Ectodermal cell (in vitro differentiated cells): ENCODE results near the gene ESPL1.

Experiments
- H3K27ac ChIP-seq: 2 replicates; pipeline ENCODE4 v1.7.0; 2013; ENCODE audit warnings: mild to moderate bottlenecking, low read depth, low read length; ENCODE audit not compliant: insufficient read depth, poor library complexity, severe bottlenecking
- H3K27me3 ChIP-seq: 2 replicates; pipeline ENCODE4 v1.7.0; 2013; ENCODE audit warnings: mild to moderate bottlenecking, low read length; ENCODE audit not compliant: insufficient read depth, control insufficient read depth, poor library complexity, severe bottlenecking
- H3K36me3 ChIP-seq: one replicate; pipeline ENCODE4 v1.7.0; 2013; ENCODE audit warnings: low read length; ENCODE audit not compliant: control insufficient read depth, insufficient read depth
- H3K4me1 ChIP-seq: one replicate; pipeline ENCODE4 v1.7.0; 2013; ENCODE audit warnings: low read length; ENCODE audit not compliant: control insufficient read depth, insufficient read depth
- H3K4me3 ChIP-seq: 2 replicates; pipeline ENCODE4 v1.7.0; 2013; ENCODE audit warnings: low read depth, low read length, control low read depth; ENCODE audit not compliant: insufficient read depth
- H3K9me3 ChIP-seq: 2 replicates; pipeline ENCODE4 v1.7.0; 2013; ENCODE audit warnings: mild to moderate bottlenecking, low read length, moderate library complexity; ENCODE audit not compliant: control insufficient read depth
- WGBS, 2 experiments: methylation state at CpG; one replicate each; pipeline ENCODE4 v1.1.7; 2013; ENCODE audit warnings: missing lambda C conversion rate in 2 of 2; 5-methylcytosine and 5-hydroxymethylcytosine counted together

ESPL1 gene

DNA sequence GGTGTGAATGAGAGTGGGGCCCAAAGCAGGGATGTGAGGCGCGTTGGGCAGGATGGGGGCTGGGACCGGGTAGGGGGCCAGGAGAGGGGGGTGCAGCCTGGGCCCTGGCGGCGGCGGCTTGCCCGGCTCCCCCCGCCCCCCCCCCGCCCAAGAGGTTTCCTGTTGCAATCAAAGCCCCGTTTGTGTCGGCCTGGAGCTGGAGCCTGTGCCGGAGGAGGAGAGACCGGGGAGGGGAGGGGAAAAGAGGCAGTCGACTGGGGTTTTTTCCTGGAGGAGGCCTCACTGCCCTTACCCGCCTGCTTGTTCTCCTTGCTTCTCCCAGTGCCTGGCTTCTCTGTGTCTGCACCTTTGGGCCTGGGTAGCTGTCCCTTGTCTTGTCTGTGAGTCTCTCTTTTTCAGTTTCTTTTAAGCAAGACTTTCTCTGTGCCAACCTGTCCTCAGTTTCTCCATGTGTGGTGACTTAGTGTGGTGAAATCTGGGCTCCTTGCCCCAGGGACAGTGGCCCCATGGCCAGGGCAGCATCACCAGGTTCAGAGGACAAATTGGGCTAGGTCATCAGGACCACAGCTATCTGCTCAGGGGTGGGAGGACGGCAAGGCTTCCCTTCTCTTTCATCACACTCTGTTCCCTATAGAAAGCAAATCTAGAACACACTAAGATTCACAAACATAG is 44.6 kb upstream of the ESPL1 start:
- Histone ChIP-seq H3K4me3 (no peak overlapping the region), H3K4me1 (peaks cover 48% of the 10 kb centered on the region), H3K36me3 (no peaks in the 10 kb centered on the region), H3K27ac (no peak overlapping the region), H3K9me3 (no peaks in the 10 kb centered on the region), H3K27me3 (peaks cover 10% of the 10 kb centered on the region)
- WGBS, 2 experiments = 11 to 12% methylated on average over 16 of the region's 16 CpGs

DNA sequence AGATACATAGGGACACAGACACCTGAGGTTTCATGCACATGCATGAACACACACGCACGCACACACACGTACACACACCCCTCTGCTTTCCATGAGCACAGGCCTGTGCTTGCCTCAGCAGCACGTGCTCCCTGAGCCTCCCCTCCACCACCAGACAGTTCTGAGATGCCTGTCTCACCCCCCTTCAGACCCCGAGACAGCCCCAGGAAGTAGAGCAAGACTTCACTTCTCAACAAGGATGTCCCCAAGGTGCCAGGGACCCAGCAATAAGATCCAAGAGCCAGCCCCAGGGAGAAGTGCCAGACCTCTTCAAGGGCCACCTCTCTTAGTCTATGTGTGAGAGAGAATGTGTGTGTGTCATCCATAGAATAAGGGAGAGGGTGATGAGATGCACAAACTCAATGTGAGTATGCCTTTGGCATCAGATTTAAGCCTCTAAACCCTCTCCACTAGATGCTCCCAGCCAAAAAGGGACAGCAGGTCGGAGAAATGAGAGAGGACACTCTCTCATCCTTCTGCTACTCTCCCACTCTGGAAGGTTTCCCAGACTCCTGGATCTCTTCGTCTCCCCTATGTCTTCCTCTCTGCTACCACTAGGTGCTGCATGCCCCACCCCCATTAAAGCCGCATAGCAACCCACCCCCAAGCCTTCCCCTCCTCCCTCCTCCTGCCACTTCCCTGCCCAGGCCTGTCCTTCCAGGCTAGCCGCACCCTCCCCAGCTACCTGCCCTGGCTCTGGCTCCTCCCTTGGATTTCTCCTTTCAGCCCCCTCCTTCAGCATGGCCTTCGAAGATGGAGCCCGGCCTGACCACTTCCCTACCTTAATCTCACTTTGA is 43.8 kb upstream of the ESPL1 start:
- WGBS, 2 experiments = 49 to 52% methylated on average over 11 of the region's 11 CpGs

DNA sequence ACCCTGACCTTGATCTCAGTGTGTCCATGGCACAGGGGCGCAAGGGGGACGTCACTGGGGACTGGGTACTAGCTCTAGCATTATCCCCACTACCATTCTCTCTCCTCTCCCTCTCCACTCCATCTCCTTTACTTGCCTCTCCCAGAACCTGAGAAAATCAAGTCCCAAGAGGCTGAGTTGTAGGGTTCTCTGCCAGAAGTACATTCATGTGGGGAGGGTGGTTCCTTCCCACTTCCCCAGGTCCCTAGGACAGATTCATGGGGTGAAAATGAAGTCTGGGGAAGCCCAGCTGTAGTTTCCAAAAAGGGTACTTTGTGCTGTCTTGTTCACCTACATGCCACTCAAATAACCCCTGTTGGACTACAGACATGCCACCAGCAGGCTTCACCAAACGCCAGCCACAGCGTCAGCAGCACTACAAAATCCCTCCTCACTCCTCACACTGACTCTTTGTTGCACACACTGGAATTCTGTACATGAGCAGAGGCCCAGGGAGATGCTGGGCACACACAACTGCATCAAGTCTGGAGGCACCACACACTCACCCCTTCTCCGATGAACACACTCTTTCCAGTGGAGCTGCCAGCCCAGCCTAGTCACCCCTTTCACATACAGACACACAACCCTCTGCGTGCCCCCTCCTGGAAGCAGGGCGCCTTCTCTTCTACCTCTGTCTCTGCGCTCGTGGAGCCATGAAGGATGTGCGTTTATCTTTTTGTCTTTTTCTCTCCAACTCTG is 43.0 kb upstream of the ESPL1 start:
- Histone ChIP-seq H3K4me1 (peaks cover 43% of the 10 kb centered on the region), H3K36me3 (no peaks in the 10 kb centered on the region), H3K4me3 (no peak overlapping the region), H3K27ac (no peak overlapping the region), H3K27me3 (no peaks in the 10 kb centered on the region), H3K9me3 (no peaks in the 10 kb centered on the region)
- WGBS, 2 experiments = 82% methylated on average over 10 of the region's 10 CpGs

More for the DNA sequence above, 43.8 kb upstream of the ESPL1 start:
- peaks cover 6% of the 10 kb centered on the region for H3K27me3 ChIP-seq
- H3K4me1 ChIP-seq = peaks cover 43% of the 10 kb centered on the region
- H3K36me3 ChIP-seq = no peaks in the 10 kb centered on the region
- no peaks in the 10 kb centered on the region for H3K9me3 ChIP-seq
- no peak overlapping the region for H3K4me3 ChIP-seq
- no peak overlapping the region for H3K27ac ChIP-seq

DNA sequence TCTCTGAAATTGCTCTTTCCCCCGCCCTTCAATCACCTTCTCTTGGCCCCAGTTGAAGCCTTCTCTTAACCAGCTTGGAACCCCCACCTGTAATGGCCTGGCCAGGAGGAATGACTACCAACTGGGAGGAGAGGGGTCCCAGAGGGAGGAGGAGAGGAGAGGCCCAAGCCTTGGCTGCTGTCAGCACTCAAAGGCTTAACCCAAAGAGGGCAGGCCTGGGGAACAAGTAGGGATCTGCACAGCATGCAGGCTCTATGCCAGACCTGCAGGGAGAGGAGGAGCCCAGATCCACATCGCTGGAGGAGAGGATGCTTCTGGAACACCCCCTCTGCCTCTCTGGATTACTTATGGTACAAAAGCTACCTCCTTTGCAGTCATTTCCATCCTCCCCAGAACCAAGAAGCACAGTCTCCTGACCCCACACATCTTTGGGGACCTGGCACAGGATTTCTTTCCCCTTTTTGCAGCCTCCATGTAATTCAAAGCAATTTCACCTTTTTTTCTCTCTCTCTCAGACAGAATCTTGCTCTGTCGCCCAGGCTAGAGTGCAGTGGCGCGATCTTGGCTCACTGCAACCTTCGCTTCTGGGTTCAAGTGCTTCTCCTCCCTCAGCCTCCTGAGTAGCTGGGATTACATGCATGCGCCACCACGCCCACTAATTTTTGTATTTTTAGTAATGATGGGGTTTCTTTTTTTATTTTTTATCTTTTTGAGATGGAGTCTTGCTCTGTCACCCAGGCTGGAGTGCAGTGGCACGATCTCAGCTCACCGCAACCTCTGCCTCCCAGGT is 42.3 kb upstream of the ESPL1 start:
- Histone ChIP-seq H3K27me3 (no peaks in the 10 kb centered on the region), H3K4me3 (no peak overlapping the region), H3K4me1 (peaks cover 43% of the 10 kb centered on the region), H3K36me3 (no peaks in the 10 kb centered on the region), H3K9me3 (no peaks in the 10 kb centered on the region), H3K27ac (no peak overlapping the region)
- WGBS, 2 experiments = 83 to 86% methylated on average over 10 of the region's 10 CpGs

DNA sequence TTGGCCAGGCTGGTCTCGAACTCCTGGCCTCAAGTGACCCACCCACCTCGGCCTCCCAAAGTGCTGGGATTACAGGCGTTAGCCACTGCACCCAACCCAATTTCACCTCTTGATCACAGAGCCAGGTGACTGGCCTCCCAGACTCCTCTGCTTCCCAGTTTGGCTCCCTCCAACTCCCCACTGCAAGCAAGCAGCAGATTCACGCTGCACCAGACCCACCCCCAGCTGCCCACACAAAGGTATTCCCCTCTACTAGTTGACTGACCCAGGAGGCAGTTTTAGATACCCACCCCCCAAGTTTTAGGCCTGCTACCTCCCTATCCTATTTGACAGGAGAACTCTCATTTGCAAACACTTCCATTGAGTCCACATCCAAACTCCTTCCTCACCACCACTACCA is 41.3 kb upstream of the ESPL1 start:
- peaks cover 43% of the 10 kb centered on the region for H3K4me1 ChIP-seq
- H3K27me3 ChIP-seq = peaks cover 5% of the 10 kb centered on the region
- no peaks in the 10 kb centered on the region for H3K9me3 ChIP-seq
- 95 to 96% methylated on average over 4 of the region's 4 CpGs for WGBS, 2 experiments
- no peaks in the 10 kb centered on the region for H3K36me3 ChIP-seq
- H3K27ac ChIP-seq = no peak overlapping the region
- H3K4me3 ChIP-seq = no peak overlapping the region

DNA sequence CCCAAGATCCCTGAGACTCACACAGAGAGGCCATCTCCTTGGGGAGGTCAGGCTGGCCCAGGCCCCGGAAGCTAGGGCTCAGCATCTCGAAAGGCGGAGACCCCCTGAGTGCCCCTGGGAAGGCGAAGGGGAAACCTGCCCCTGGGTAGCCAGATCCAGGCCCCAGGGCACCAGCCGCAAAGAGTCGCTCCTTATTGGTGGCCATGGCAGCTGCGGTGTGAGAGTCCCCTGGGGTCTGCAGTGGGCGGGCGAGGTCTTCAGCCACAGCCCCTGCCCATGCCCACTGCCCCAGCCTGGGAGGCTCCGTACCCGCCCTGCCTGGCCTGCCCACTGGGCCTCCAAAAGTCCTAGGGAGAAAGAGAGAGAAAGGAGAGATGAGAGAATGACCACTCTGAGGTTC is 40.8 kb upstream of the ESPL1 start:
- Histone ChIP-seq H3K27me3 (peaks cover 5% of the 10 kb centered on the region), H3K4me3 (no peak overlapping the region)
- WGBS, 2 experiments = 92 to 93% methylated on average over 11 of the region's 11 CpGs

DNA sequence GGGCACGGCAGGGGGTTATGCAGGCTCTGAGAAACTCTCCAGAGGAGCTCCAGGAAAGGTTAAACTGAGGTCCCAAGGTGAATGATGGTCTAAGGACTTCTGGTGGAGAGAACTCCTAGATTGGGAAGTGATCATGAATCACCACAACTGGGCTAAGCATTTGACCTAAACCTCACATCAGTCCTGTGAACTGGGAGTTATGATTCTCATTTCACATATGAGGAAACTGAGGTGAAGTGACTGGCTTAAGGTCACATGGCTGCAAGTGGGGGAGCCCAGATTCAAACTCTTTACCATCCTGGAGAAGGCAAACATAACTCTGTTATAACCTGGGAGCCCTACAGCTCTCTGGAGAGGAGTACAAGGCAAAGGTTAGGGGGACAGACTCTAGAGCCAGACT is 40.3 kb upstream of the ESPL1 start:
- Histone ChIP-seq H3K27me3 (peaks cover 5% of the 10 kb centered on the region), H3K4me1 (peaks cover 40% of the 10 kb centered on the region), H3K9me3 (no peaks in the 10 kb centered on the region), H3K27ac (no peak overlapping the region), H3K36me3 (no peaks in the 10 kb centered on the region), H3K4me3 (no peak overlapping the region)
- 84 to 86% methylated on average over 1 of the region's 1 CpG for WGBS, 2 experiments

More for the DNA sequence above, 40.8 kb upstream of the ESPL1 start:
- no peak overlapping the region for H3K27ac ChIP-seq
- peaks cover 40% of the 10 kb centered on the region for H3K4me1 ChIP-seq
- H3K9me3 ChIP-seq = no peaks in the 10 kb centered on the region
- H3K36me3 ChIP-seq = no peaks in the 10 kb centered on the region

DNA sequence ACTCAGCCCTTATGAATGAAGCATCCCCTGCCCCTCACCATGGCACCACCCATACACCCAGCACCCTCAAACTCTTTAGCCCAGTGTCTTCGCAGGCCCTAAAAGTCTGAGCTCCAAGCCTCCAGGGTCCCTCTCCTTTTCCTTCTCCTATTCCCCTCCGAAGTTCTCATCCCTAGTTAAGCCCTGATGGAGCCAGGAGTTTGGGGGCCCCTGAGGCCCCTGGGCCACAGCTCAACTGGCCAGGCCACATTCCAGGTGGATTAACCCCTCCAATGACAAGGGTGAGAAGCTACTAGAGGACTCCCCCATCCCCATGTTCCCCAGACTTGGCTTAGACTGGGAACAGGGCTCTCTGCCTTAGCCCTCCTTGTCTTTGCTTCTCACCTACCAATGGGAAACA is 38.6 kb upstream of the ESPL1 start:
- H3K27me3 ChIP-seq = peaks cover 5% of the 10 kb centered on the region
- WGBS, 2 experiments = 86 to 93% methylated on average over 2 of the region's 2 CpGs
- no peak overlapping the region for H3K27ac ChIP-seq
- H3K9me3 ChIP-seq = no peaks in the 10 kb centered on the region
- H3K36me3 ChIP-seq = no peaks in the 10 kb centered on the region
- peaks cover 40% of the 10 kb centered on the region for H3K4me1 ChIP-seq
- no peak overlapping the region for H3K4me3 ChIP-seq

DNA sequence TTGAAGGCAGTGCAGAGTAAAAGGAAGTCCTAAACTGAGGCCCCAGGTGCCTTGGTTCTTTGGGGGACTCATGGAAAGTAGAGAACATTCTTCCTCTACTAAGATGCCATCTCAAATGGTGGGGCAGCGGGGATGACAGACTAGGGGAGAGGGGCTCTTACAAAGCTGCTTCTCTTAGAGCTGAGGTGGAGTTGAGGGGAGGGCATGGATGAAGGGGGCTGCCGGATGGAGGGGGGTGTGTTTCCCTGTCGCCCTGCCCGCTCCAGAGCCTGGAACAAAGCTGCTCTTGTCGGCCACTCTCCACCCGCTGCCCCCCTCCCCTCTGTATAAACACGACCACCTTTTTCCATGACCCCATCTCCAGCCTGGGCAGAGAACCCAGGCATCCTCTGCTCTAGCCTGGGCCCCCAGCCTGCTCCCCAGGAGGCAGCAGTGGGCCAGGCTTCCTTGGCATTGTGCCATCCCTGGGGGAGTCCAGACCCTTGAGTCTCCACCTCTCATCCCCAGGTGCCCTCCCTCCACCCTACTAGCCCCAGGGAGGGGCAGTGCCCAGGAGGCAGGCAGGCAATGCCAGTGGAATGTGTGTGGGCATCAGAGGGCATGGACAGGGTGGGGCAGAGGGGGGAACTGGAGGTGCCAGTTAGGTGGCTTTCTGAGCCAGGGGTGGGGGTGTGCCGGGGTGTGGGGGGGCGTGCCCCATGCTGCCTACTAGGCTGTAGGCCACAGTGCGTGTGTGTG is 37.8 kb upstream of the ESPL1 start:
- Histone ChIP-seq H3K9me3 (no peaks in the 10 kb centered on the region), H3K27ac (no peak overlapping the region), H3K4me3 (no peak overlapping the region), H3K4me1 (peaks cover 40% of the 10 kb centered on the region), H3K27me3 (peaks cover 5% of the 10 kb centered on the region), H3K36me3 (no peaks in the 10 kb centered on the region)
- WGBS, 2 experiments = 69 to 74% methylated on average over 9 of the region's 10 CpGs
